ENCODE results near the gene METTL25. TPM values are rescaled to one million over a fixed set of nuclear protein-coding genes. Genes with fewer than 3 reads are reported as not detected.

The METTL25 gene
- total RNA-seq, 1 experiment from 2014 or later = 11.6 TPM

- H3K14ac ChIP-seq (ENCODE audit: insufficient read depth, low read length) = no peak overlapping the region
- H3K9me3 ChIP-seq (ENCODE audit: control insufficient read depth, low read depth, low read length) = no peaks in the 10 kb centered on the region
- H3K36me3 Mint-ChIP-seq (ENCODE audit: insufficient read depth in 1 of 3, low read depth in 3 of 3) = no peaks in the 10 kb centered on the region
- no peak overlapping the region for H2BK12ac ChIP-seq (ENCODE audit: insufficient read length, low read depth, low read length)
- no peak overlapping the region for H3K23ac ChIP-seq (ENCODE audit: insufficient read length, low read depth, low read length)
- H3K9ac ChIP-seq (ENCODE audit: extremely low read depth, insufficient read length, low read length) = no peak overlapping the region
- no peaks in the 10 kb centered on the region for H3K27me3 Mint-ChIP-seq (ENCODE audit: low read depth)
- no peaks in the 10 kb centered on the region for H3K79me1 ChIP-seq (ENCODE audit: insufficient read depth, low read depth, low read length, poor library complexity, severe bottlenecking)
- H3K18ac ChIP-seq (ENCODE audit: insufficient read length, low read depth, low read length) = no peak overlapping the region
- no peak overlapping the region for H3K27ac Mint-ChIP-seq
- no peaks in the 10 kb centered on the region for H3K23me2 ChIP-seq (ENCODE audit: insufficient read length, low read depth, low read length, poor library complexity, severe bottlenecking)
- no peaks in the 10 kb centered on the region; the same call in 1 of the 2 replicates for H3K79me2 ChIP-seq (ENCODE audit: insufficient read depth, low read length)
- H3T11ph ChIP-seq (ENCODE audit: low read length) = no peak overlapping the region
- no peaks in the 10 kb centered on the region for H3K4me1 ChIP-seq (ENCODE audit: insufficient read depth, low read length)
- H3K4ac ChIP-seq (ENCODE audit: low read depth, low read length) = no peak overlapping the region
- no peak overlapping the region for H4K5ac ChIP-seq (ENCODE audit: insufficient read length, low read depth, low read length)
- H2AK5ac ChIP-seq (ENCODE audit: insufficient read length, low read length) = no peak overlapping the region
- no peaks in the 10 kb centered on the region for H3K4me1 Mint-ChIP-seq
- H2BK5ac ChIP-seq (ENCODE audit: insufficient read length, low read length) = no peak overlapping the region
- peak; percentile 22; the same call in 1 of the 3 replicates for TF ChIP-seq CTCF (conservative IDR thresholded peaks at IDR 0.05)
- H3K9me3 Mint-ChIP-seq = no peaks in the 10 kb centered on the region; a peak in 1 of 5 replicates
- WGBS (ENCODE audit: extremely low coverage, insufficient read length, low lambda C conversion rate) = no CpG with 5 or more reads among the region's 5 CpGs
- H3K56ac ChIP-seq (ENCODE audit: insufficient read length, low read depth, low read length) = no peak overlapping the region
- H2BK15ac ChIP-seq (ENCODE audit: low read depth, low read length) = no peak overlapping the region
- H2AFZ ChIP-seq (ENCODE audit: low read length) = no peak overlapping the region
- H3K27me3 ChIP-seq (ENCODE audit: insufficient read depth, low read length) = no peaks in the 10 kb centered on the region
- H2BK120ac ChIP-seq (ENCODE audit: low read depth, low read length, poor library complexity, severe bottlenecking) = no peak overlapping the region
- no peak overlapping the region for H3K27ac ChIP-seq (ENCODE audit: insufficient read length, low read depth, low read length)
- H2BK20ac ChIP-seq (ENCODE audit: low read depth, low read length, poor library complexity, severe bottlenecking) = no peak overlapping the region
- no peak overlapping the region for H4K91ac ChIP-seq (ENCODE audit: insufficient read length, low read depth, low read length)
- no peak overlapping the region for H3K4me2 ChIP-seq (ENCODE audit: insufficient read depth, insufficient read length, low read length)
- no peaks in the 10 kb centered on the region for H4K20me1 ChIP-seq (ENCODE audit: control insufficient read depth, insufficient read depth, insufficient read length)
- no peak overlapping the region for H4K8ac ChIP-seq (replicated peaks; ENCODE audit: insufficient read length, low read depth, low read length)
- peak; percentile 45 for DNase-seq
- no peak overlapping the region for H3K4me3 Mint-ChIP-seq
Measured at GRCh38 chr12:82517808-82518207, 159.5 kb downstream of the METTL25 start.
